KMS-11 (cell line): Measurements from ENCODE around the gene SCNN1B.
"Not testable (repeated sequence)": the region's sequence is repeated elsewhere in the genome, so short reads cannot be mapped to it uniquely, and the experiment has no call there.

Source experiments
- H2AFZ ChIP-seq: fragments of 200-600 bp; sonication (generic); 2 replicates; pipeline ENCODE4 v1.6.1; 2016; ENCODE audit warnings: antibody characterized with exemption, mixed run types, low read depth
- H3K27ac ChIP-seq: fragments of 200-600 bp; sonication (generic); 2 replicates; pipeline ENCODE4 v1.6.1; 2016; ENCODE audit warnings: mild to moderate bottlenecking, mixed run types
- H3K27me3 ChIP-seq: fragments of 200-600 bp; sonication (generic); 2 replicates; pipeline ENCODE4 v1.6.1; 2017; ENCODE audit warnings: mild to moderate bottlenecking, low read depth, mixed run types, moderate library complexity; ENCODE audit not compliant: insufficient read depth
- H3K36me3 ChIP-seq: fragments of 200-600 bp; sonication (generic); 2 replicates; pipeline ENCODE4 v1.6.1; 2017; ENCODE audit warnings: mild to moderate bottlenecking, mixed run types; ENCODE audit not compliant: insufficient read depth
- H3K4me1 ChIP-seq: fragments of 200-600 bp; sonication (generic); 2 replicates; pipeline ENCODE4 v1.6.1; 2016; ENCODE audit warnings: mild to moderate bottlenecking, low read depth, mixed run types; ENCODE audit not compliant: poor library complexity, severe bottlenecking
- H3K4me2 ChIP-seq: fragments of 200-600 bp; sonication (generic); 2 replicates; pipeline ENCODE4 v1.7.0; 2016; ENCODE audit warnings: mild to moderate bottlenecking, mixed run types
- H3K4me3 ChIP-seq: fragments of 200-600 bp; sonication (generic); IDR thresholded peaks from 2 replicates; pipeline ENCODE4 v1.6.1; 2017; ENCODE audit warnings: low read depth, low read length, mixed read lengths; ENCODE audit not compliant: insufficient read depth
- H3K79me2 ChIP-seq: fragments of 200-600 bp; sonication (generic); 2 replicates; pipeline ENCODE4 v1.6.1; 2016; ENCODE audit warnings: low read depth, mixed run types; ENCODE audit not compliant: insufficient read depth
- H3K9ac ChIP-seq: fragments of 200-600 bp; sonication (generic); 2 replicates; pipeline ENCODE4 v1.6.1; 2016; ENCODE audit warnings: mild to moderate bottlenecking, mixed run types
- H4K20me1 ChIP-seq: fragments of 200-600 bp; sonication (generic); 2 replicates; pipeline ENCODE4 v1.6.1; 2016; ENCODE audit warnings: mild to moderate bottlenecking, mixed run types; ENCODE audit not compliant: insufficient read depth
- CTCF ChIP-seq: fragments of 200-600 bp; sonication (generic); conservative IDR thresholded peaks from 2 replicates; pipeline ENCODE4 v1.6.1; 2017; ENCODE audit warnings: low read depth, mild to moderate bottlenecking, antibody characterized with exemption, low read length, moderate library complexity, mixed read lengths

Gene SCNN1B

GRCh38 chr16:23395732-23396131 is 93.6 kb downstream of the SCNN1B start:
- Histone ChIP-seq H3K4me2 (no peak overlapping the region), H3K27me3 (no peaks in the 10 kb centered on the region), H3K9ac (no peak overlapping the region), H3K36me3 (no peaks in the 10 kb centered on the region), H3K27ac (no peak overlapping the region), H3K79me2 (no peaks in the 10 kb centered on the region), H3K4me3 (no peak overlapping the region), H4K20me1 (no peaks in the 10 kb centered on the region), H3K4me1 (peaks cover 32% of the 10 kb centered on the region), H2AFZ (no peak overlapping the region)
- no peak for TF ChIP-seq CTCF

- Histone ChIP-seq H3K4me3 (no peak overlapping the region), H4K20me1 (no peaks in the 10 kb centered on the region), H3K9ac (no peak overlapping the region), H3K79me2 (no peaks in the 10 kb centered on the region), H3K27ac (no peak overlapping the region), H3K36me3 (no peaks in the 10 kb centered on the region), H3K27me3 (no peaks in the 10 kb centered on the region), H2AFZ (no peak overlapping the region), H3K4me2 (no peak overlapping the region), H3K4me1 (peaks cover 48% of the 10 kb centered on the region)
- TF ChIP-seq CTCF, result no peak
These were observed 95.4 kb downstream of the SCNN1B start for GRCh38 chr16:23397464-23397863.

- H3K27ac ChIP-seq, result no peak overlapping the region
- no peaks in the 10 kb centered on the region for H4K20me1 ChIP-seq
- no peak for TF ChIP-seq CTCF
- no peak overlapping the region for H3K4me3 ChIP-seq
- no peaks in the 10 kb centered on the region for H3K79me2 ChIP-seq
- H3K4me2 ChIP-seq, result no peak overlapping the region
- no peak overlapping the region for H2AFZ ChIP-seq
- no peak overlapping the region for H3K9ac ChIP-seq
- H3K36me3 ChIP-seq, result no peaks in the 10 kb centered on the region
- H3K4me1 ChIP-seq, result peaks cover 52% of the 10 kb centered on the region
- H3K27me3 ChIP-seq, result no peaks in the 10 kb centered on the region
These were observed 97.1 kb downstream of the SCNN1B start for GRCh38 chr16:23398987-23399805.

- H3K4me3 ChIP-seq, H3K27me3 ChIP-seq: not testable (repeated sequence)
- peaks cover 64% of the 10 kb centered on the region for H3K4me1 ChIP-seq
These were observed 98.3 kb downstream of the SCNN1B start for GRCh38 chr16:23400447-23400846.

GRCh38 chr16:23401139-23401538 is 99.0 kb downstream of the SCNN1B start:
- Histone ChIP-seq H3K27ac (no peak overlapping the region), H3K79me2 (no peaks in the 10 kb centered on the region), H3K9ac (no peak overlapping the region), H3K4me1 (peaks cover 70% of the 10 kb centered on the region), H2AFZ (no peak overlapping the region), H3K4me3 (no peak overlapping the region), H4K20me1 (no peaks in the 10 kb centered on the region), H3K27me3 (no peaks in the 10 kb centered on the region), H3K4me2 (peak overlapping the region; percentile 0; the same call in 1 of the 2 replicates), H3K36me3 (no peaks in the 10 kb centered on the region)
- no peak for TF ChIP-seq CTCF

More at GRCh38 chr16:23400447-23400846, 98.3 kb downstream of the SCNN1B start:
- H4K20me1 ChIP-seq, H3K36me3 ChIP-seq, H3K4me2 ChIP-seq, H3K27ac ChIP-seq, H2AFZ ChIP-seq, H3K9ac ChIP-seq, H3K79me2 ChIP-seq: not testable (repeated sequence)
